ENCODE data around the gene GMDS.

GRCh38 chr6:1841136-1841535 lies 404.3 kb downstream of the GMDS start:
- TF ChIP-seq CTCF (IDR thresholded peaks at IDR 0.05; ENCODE audit: extremely low read depth in 1 of 2, insufficient read depth in 1 of 2, low read depth in 1 of 2, low read length in 2 of 2), result no peak
- no peak for TF ChIP-seq MAX (IDR thresholded peaks at IDR 0.05; ENCODE audit: insufficient read depth, insufficient read length)
- no peak for TF ChIP-seq POLR2A (IDR thresholded peaks at IDR 0.05; ENCODE audit: low read depth, low read length)

All from endothelial cell of umbilical vein (primary cell).